H4 (cell line): Measurements from ENCODE around the gene FMN2. TPM values are rescaled to one million over a fixed set of nuclear protein-coding genes. Genes with fewer than 3 reads are reported as not detected.
A peak's percentile ranks its signal among the peaks of the same experiment; 100 is the strongest.
"Not testable (repeated sequence)": the region's sequence is repeated elsewhere in the genome, so short reads cannot be mapped to it uniquely, and the experiment has no call there.

ENCODE experiments used
- DNase-seq: peaks from one replicate; pipeline ENCODE4 v3.0.0-alpha.2; 2015; ENCODE audit warnings: low spot score
- total RNA-seq: library from RNA; depleted of rRNA; stranded (reverse); fragments of >200 nt; shearing (Covaris generic); gene quantifications from 2 replicates; pipeline ENCODE4 v1.2.3, GENCODE V29; 2014

FMN2 gene
- total RNA-seq, 1 experiment from 2014 or later: 5.2 TPM

DNA sequence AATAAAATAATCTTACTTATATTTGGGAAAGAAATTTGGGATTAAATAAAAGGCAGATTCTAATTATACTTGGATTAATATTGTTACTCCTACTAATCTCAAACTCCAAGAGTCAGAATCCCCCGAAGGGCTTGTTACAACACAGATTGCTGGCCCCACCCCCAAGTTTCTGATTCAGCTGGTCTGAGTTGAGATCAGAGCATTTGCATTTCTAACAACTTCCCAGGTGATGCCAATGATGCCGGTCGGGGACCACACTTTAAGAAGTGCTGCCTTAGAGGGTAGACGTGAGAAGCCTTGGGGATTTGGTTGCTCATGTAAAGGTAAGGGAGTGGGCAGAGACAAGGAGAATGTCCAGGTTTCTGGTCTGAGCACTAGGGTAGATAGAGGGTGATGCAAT is 47.2 kb downstream of the FMN2 start:
- DNase-seq: no peak

GRCh38 chr1:240139511-240139910 is 47.8 kb downstream of the FMN2 start:
- no peak for DNase-seq

DNA sequence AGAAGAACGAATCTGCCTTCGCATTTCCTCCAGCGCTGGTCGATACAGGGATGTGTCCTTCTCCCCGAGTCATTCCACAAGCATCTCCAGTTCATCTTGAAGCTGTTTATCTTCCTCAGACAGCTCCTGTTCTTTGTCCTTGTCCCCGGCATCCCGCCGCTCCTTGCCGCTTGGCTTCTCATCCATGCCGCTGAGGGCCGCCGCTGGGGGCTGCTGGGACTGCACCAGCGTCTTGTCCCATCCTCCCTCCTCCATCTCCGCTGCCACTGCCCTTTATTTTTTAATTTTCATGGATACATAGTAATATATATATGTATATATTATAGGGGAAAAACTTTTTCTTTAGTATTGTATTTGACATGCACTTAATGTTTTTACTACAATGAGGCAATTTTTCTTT is 53.4 kb downstream of the FMN2 start:
- no peak for DNase-seq

DNA sequence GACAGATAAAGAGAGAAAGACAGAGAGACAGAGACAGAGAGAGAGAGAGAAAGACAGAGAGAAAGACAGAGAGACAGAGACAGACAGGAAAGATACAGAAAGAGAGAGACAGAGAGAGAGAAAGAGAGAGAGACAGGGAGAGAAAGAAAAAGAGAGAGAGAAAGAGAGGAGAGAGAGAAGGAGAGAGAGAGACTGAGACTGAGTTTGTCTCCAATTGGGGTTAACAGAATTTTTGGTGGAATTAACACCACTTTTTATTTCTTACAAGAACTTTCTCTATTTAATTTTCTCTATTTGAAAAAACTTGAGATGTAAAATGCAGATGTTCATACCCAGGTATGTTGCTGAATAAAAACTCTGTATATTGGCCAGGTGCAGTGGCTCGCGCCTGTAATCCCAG is 56.6 kb downstream of the FMN2 start:
- no peak for DNase-seq

- peak; percentile 13 for DNase-seq
Observed at GRCh38 chr1:240149484-240150094, 57.9 kb downstream of the FMN2 start.

DNA sequence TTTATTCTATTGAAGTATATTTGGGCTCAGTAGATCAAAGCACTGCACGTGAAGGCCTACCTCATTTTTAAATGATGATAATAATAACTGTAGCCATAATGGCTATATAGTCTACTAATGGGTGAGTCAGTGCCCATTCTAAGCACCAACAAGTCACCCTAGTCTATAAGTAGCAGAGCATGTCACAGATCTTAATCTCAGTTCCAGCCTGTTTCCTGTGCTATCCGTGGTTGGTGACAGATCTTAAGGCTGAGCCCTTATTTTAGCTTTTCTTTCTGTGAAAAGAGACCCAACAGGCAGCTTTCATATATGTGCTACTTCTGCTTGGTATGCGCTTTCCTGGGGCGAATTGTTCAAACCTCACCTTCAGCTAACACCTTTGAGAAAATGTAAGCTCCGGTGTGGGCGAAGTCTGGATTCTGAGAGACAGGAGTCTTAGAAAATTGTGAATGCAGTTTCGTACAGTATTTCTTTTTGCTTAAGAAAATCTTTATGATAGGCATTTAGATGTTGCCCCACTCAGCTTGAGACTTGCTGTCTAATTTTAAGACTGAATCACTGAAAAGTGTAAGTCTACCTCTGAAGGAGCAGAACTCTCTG is 59.6 kb downstream of the FMN2 start:
- DNase-seq: no peak

GRCh38 chr1:240152611-240153297 is 61.1 kb downstream of the FMN2 start:
- DNase-seq: no peak

GRCh38 chr1:240155605-240156004 is 63.9 kb downstream of the FMN2 start:
- no peak for DNase-seq

- no peak for DNase-seq
Observed at GRCh38 chr1:240164742-240165141, 73.1 kb downstream of the FMN2 start.

DNA sequence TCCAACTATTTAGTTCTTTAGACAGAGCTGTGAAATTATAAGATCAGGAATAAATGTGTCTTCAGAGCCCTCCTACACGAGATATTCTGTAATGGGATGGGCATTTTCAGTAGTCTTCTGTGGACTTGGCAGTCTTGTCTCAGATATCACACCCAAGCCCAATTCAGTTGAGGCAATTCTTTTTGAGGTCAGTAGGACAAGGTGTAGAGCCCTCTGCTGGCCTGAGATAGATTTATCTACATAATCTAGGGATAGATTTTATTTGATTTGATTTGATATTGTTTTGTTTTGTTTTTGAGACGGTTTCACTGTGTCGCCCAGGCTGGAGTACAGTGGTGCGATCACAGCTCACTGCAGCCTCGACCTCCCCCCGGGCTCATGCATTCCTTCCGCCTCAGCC is 77.5 kb downstream of the FMN2 start:
- no peak for DNase-seq

DNA sequence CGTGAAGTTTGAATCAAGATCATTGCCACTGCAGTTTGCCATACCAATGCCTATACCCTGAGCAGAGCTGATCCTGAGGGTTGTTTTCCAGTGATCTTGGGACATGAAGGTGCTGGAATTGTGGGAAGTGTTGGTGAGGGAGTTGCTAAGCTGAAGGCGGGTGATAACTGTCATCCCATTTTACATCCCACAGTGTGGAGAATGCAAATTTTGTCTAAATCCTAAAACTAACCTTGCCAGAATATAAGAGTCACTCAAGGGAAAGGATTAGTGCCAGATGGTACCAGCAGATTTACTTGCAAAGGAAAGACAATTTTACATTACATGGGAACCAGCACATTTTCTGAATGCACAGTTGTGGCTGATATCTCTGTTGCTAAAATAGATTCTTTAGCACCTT is 78.6 kb downstream of the FMN2 start:
- DNase-seq: no peak

DNA sequence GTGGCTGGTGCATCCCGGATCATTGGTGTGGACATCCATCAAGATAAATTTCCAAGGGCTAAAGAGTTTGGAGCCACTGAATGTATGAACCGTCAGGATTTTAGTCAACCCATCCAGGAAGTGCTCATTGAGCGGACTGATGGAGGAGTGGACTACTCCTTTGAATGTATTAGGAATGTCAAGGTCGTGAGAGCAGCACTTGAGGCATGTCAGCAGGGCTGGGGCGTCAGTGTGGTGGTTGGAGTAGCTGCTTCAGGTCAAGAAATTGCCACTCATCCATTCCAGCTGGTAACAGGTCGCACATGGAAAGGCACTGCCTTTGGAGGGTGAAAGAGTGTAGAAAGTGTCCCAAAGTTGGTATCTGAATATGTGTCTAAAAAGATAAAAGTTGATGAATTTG is 79.1 kb downstream of the FMN2 start:
- no peak for DNase-seq

GRCh38 chr1:240171907-240172306 is 80.2 kb downstream of the FMN2 start:
- DNase-seq: no peak

GRCh38 chr1:240173836-240174235 is 82.2 kb downstream of the FMN2 start:
- DNase-seq: peak; percentile 27

DNA sequence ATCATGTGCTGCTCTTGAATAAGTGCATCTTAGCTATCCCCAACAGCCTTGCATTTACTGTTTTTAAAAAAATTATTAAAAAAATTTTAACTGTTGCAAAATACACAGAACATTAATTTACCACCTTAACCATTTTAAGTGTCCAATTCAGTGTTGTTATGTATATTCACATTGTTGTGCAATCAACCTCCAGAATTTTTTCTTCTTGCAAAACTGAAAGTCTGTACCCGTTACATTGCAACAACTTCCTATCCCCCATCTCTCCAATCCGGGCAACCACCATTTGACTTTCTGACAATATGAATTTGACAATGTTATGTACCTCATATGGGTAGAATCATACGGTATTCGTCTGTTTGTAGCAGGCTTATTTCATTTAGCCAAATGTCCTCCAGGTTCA is 83.1 kb downstream of the FMN2 start:
- no peak for DNase-seq

DNA sequence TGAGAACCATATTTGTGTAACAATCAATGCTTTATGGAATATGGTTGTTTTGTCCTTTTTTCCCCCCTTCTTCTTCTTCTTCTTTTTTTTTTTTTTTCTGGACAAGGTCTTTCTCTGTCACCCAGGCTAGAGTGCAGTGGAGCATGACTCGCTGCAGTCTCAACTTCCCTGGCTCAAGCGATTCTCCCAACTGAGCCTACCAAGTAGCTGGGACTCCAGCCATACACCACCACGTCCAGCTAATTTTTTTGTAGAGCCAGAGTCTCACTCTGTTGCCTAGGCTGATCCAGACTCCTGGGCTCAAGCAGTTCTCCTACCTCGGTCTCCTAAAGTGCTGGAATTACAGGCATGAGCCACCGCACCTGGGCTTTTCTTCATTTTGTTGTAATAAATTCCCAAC is 86.7 kb downstream of the FMN2 start:
- no peak for DNase-seq

- not testable (repeated sequence) for DNase-seq
Observed at GRCh38 chr1:240184682-240185081, 93.0 kb downstream of the FMN2 start.

DNA sequence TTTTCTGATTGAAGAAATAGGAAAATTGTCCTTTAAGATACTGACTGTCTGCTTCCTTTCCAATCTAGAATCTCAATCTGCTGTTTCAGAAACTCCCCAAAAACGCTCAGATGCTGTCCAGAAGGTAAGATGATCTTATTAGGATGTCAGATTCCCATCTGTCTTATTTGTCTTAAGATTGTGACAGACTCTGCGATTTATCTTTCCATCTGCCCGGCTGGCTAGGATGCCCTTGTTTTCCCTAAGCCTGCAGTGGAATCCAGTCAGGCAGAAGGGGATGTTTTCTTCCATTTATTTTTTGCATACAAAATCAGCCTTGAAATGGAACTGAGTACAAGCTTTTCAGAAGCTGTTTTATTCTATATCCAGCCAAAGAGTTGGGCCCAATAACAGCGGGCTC is 96.5 kb downstream of the FMN2 start:
- no peak for DNase-seq

- DNase-seq: no peak
Observed at GRCh38 chr1:240189386-240189989, 97.8 kb downstream of the FMN2 start.

DNA sequence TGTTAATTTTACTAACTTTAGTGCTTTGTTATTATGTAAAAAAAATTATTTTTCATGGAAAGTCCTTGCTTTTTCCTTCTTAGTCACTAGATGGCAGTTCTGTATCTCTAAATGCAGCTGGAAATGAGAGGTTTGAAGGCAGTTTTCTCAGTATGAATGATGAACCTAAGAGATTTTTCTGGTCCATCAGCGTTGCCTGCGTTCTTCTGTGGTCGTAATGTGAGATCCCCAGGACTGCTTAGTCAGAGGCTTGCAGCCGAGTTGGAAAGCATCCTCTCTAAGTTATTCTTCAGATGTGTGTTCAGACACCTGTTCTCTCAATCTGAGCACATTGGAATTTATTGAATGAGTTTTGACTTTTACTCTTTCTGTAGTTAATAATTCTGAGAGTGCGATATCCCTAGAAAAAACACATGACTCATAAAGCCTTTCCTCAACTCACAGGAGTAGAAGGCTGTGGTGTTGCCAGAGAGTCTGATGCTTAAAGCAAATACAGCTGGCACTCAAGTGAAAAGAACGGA is 99.3 kb downstream of the FMN2 start:
- peak; percentile 90 for DNase-seq

DNA sequence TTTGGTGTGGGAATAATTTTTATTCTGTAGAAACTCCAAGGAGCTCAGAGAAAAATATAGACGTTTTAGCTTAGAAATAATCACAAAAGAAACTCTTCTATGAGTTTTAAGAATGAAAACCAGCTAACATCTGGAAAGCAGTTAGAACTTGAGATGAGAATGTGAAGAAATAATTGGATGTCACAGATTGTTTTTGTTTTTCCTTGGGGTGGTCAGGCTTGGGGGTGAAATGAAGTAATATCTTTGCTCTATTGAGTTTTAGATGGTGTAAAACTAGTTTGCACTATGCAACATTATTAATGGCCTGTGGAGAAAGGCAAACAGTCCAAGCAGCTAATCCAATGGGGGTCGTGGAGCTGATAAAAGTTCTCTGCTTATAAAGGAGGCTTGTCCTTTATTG is 101.2 kb downstream of the FMN2 start:
- no peak for DNase-seq

- DNase-seq: no peak
Observed at GRCh38 chr1:240193679-240194078, 102.0 kb downstream of the FMN2 start.

DNA sequence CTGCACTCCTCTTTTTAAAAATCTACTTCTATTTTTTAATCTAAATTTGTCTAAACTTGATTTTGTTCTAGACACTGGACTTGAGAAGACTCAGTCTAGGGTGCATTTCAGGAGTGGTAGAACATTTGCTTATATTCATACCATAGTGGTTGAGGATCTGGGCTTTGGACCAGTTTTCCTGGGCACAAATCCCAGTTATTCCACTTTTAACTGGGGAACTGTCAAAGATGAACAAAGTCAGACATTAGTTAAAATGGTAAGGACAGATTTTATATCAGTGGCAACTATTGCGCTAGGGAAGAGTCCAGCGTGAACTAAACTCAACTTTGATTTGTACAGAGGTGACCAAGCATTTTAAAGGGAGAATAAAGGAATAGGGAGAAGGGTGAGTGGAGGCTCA is 102.4 kb downstream of the FMN2 start:
- DNase-seq: no peak
